Stimulated activated naive CD8-positive, alpha-beta T cell treated with anti-CD3 and anti-CD28 coated beads, Interleukin-15, amount 100 ng/mL, for 72 hours (primary cell): ENCODE measurements around the gene MID2.
"Not testable (repeated sequence)": the region's sequence is repeated elsewhere in the genome, so short reads cannot be mapped to it uniquely, and the experiment has no call there.

ENCODE experiments used
- ATAC-seq: fragments of 150-1000 bp; cut with Tn5 transposase; 2 replicates; pipeline ENCODE4 v1.10.0; 2021; ENCODE audit warnings: mild to moderate bottlenecking, moderate library complexity
- DNase-seq, 2 donors: peaks; one replicate each; pipeline ENCODE4 v3.0.0; 2021 to 2022
- H3K27ac Mint-ChIP-seq, 2 donors: one replicate each; pipeline ENCODE4 v1.8.0; 2022; ENCODE audit warnings: mild to moderate bottlenecking in 2 of 2, mixed read lengths in 2 of 2, moderate library complexity in 2 of 2
- H3K27me3 Mint-ChIP-seq: one replicate; pipeline ENCODE4 v1.8.0; 2022; ENCODE audit warnings: mixed read lengths
- H3K4me1 Mint-ChIP-seq: one replicate; pipeline ENCODE4 v1.8.0; 2022; ENCODE audit warnings: mild to moderate bottlenecking, mixed read lengths
- H3K4me3 Mint-ChIP-seq, 2 donors: one replicate each; pipeline ENCODE4 v1.8.0; 2022; ENCODE audit warnings: mild to moderate bottlenecking in 2 of 2, mixed read lengths in 2 of 2, moderate library complexity in 1 of 2
- H3K9me3 Mint-ChIP-seq, 2 donors: one replicate each; pipeline ENCODE4 v1.8.0; 2022; ENCODE audit warnings: mixed read lengths in 2 of 2

The MID2 gene

GRCh38 chrX:107829878-107830277, 4.2 kb downstream of the MID2 start:
- H3K9me3 Mint-ChIP-seq = no peaks in the 10 kb centered on the region
- H3K4me1 Mint-ChIP-seq = peaks cover 36% of the 10 kb centered on the region
- ATAC-seq (no peak), DNase-seq (no peak)
- no peak overlapping the region for H3K27ac Mint-ChIP-seq
- H3K4me3 Mint-ChIP-seq = no peak overlapping the region
- H3K27me3 Mint-ChIP-seq = no peaks in the 10 kb centered on the region

DNA sequence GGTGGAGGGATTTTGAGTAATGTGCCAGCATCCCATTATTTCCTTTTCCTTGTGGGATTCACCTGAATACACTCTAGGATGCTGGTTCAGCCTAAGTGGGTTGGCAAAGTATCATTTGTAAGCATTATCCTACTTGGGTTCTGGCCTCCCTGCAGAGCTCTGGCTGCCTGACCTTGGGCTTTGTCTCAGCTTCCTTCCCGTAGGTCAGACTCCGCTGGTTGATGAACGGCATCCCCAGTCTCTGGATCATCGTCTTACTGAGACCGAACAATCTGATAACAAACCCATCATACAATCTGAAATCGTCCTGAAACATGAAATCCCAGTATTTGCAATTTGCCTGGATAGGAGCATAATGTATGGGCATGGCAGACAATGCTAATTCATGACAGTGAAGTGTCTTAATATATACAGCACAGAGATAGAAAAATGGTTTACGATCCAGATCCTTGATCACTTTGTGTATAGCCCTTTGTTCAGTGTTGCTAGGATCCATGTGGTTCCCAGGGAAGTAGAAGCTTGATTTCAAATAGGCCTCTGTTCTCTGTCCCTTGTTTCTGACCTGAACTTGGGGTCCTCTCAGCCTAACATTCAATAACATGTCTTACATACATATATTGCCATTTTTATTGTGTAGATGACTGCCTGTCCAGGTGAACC, 5.5 kb downstream of the MID2 start:
- H3K9me3 Mint-ChIP-seq = no peaks in the 10 kb centered on the region
- ATAC-seq (no peak), DNase-seq (no peak)
- H3K27me3 Mint-ChIP-seq = no peaks in the 10 kb centered on the region
- H3K4me3 Mint-ChIP-seq = no peak overlapping the region
- H3K4me1 Mint-ChIP-seq = peaks cover 26% of the 10 kb centered on the region
- H3K27ac Mint-ChIP-seq = no peak overlapping the region

GRCh38 chrX:107834275-107835201, 8.9 kb downstream of the MID2 start:
- H3K9me3 Mint-ChIP-seq = no peaks in the 10 kb centered on the region
- no peak overlapping the region for H3K4me3 Mint-ChIP-seq
- no peak overlapping the region for H3K27ac Mint-ChIP-seq
- no peak for ATAC-seq
- no peak for DNase-seq
- H3K4me1 Mint-ChIP-seq = peaks cover 22% of the 10 kb centered on the region
- H3K27me3 Mint-ChIP-seq = peaks cover 7% of the 10 kb centered on the region

DNA sequence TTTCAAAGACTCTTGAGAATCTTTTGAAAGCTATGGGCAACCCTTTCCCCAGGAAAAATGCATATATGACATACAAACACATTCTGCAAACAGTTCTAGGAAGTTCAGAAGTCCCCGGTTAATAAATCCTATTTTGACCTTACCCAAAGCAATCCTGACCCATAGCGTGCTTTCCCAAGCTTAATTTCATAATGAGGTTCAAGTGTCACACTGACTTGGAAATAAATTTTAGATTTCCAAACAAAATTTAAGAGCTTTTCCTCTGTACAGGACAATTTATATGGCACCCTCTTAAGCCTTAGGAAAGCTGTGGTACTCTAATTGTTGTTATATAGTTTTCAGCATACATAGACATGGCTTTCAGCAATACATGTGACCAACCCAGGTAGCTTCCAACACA, 11.3 kb downstream of the MID2 start:
- Mint-ChIP-seq H3K27ac (no peak overlapping the region), H3K4me1 (peaks cover 16% of the 10 kb centered on the region), H3K27me3 (peaks cover 7% of the 10 kb centered on the region), H3K4me3 (no peak overlapping the region), H3K9me3 (no peaks in the 10 kb centered on the region)
- DNase-seq (no peak), ATAC-seq (no peak)

DNA sequence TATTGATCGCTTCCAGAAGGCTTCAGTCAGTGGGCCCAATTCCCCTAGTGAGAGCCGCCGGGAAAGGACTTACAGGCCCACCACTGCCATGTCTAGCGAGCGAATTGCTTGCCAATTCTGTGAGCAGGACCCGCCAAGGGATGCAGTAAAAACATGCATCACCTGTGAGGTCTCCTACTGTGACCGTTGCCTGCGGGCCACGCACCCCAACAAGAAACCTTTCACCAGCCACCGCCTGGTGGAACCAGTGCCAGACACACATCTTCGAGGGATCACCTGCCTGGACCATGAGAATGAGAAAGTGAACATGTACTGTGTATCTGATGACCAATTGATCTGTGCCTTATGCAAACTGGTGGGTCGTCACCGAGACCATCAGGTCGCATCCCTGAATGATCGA, 15.3 kb downstream of the MID2 start:
- peaks cover 16% of the 10 kb centered on the region for H3K4me1 Mint-ChIP-seq
- no peak for ATAC-seq
- no peak for DNase-seq
- no peaks in the 10 kb centered on the region for H3K9me3 Mint-ChIP-seq
- no peak overlapping the region for H3K4me3 Mint-ChIP-seq
- H3K27ac Mint-ChIP-seq = no peak overlapping the region
- peaks cover 7% of the 10 kb centered on the region for H3K27me3 Mint-ChIP-seq

GRCh38 chrX:107842715-107843400, 17.2 kb downstream of the MID2 start:
- no peaks in the 10 kb centered on the region for H3K27me3 Mint-ChIP-seq
- DNase-seq (no peak), ATAC-seq (no peak)
- H3K9me3 Mint-ChIP-seq = no peaks in the 10 kb centered on the region
- H3K4me3 Mint-ChIP-seq = no peak overlapping the region
- H3K27ac Mint-ChIP-seq = no peak overlapping the region
- peaks cover 8% of the 10 kb centered on the region for H3K4me1 Mint-ChIP-seq

GRCh38 chrX:107845625-107846024, 20.0 kb downstream of the MID2 start:
- Mint-ChIP-seq H3K4me1 (no peaks in the 10 kb centered on the region), H3K27ac (no peak overlapping the region), H3K9me3 (no peaks in the 10 kb centered on the region), H3K4me3 (no peak overlapping the region), H3K27me3 (no peaks in the 10 kb centered on the region)
- DNase-seq = peak in 1 of 2 donors; percentile 18
- peak; percentile 88 for ATAC-seq

DNA sequence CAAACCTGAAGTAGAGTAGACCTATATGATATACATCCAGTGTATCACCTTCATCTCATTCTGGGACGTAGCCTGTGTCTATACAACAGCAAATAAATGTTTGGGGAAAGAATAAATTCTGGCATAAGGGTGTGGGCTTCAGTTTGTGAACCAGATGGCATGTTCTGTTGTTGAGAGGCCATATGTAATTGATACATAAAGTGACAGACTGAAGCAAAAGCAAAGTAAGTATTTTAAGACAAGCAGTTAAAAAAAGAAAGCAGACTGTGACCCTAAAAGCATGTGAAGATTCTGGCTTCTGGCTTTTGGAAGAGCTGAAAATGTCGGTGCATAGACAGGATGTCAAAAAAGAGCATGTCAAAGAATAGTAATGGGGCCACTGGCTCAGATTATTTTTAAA, 22.9 kb downstream of the MID2 start:
- no peak for DNase-seq
- no peak overlapping the region for H3K27ac Mint-ChIP-seq
- H3K27me3 Mint-ChIP-seq = no peaks in the 10 kb centered on the region
- no peaks in the 10 kb centered on the region for H3K4me1 Mint-ChIP-seq
- H3K9me3 Mint-ChIP-seq = no peaks in the 10 kb centered on the region
- H3K4me3 Mint-ChIP-seq = no peak overlapping the region
- no peak for ATAC-seq

DNA sequence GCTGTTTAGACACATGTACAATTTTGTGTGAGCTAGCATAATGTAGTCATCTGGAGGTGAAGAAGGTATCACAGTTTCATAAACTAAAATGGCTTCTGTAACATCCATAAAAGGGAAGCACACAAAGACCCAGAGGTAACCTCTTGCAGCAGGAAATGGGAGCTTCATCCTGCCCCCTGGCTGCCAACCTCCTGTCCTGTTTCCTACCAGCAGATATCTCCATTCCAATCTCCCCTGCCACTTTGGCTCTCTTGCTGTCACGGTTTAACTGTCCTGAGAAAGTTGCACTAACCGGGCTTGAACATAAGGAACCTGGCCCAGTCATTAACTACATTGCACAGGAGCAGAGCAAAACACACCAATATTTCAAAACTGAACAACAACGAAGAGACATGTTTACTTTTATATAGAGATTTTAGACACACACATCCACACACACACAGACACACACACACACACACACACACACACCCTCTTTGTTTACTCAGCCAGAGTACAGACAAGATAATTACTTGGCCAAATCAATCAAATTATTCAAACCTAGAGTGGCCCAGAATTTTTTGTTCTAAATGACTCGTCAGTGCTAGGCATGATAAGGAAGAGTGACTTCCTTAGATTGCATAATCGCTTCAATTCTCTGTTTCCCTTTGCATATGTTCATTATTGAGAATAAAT, 24.2 kb downstream of the MID2 start:
- Mint-ChIP-seq H3K27me3 (no peaks in the 10 kb centered on the region), H3K27ac (peak overlapping the region; percentile 77 to 85), H3K9me3 (no peaks in the 10 kb centered on the region), H3K4me1 (no peaks in the 10 kb centered on the region), H3K4me3 (peak overlapping the region in 1 of 2 donors; percentile 29)
- DNase-seq = no peak
- peak; percentile 45 for ATAC-seq

- H3K27ac Mint-ChIP-seq = no peak overlapping the region
- H3K9me3 Mint-ChIP-seq = no peaks in the 10 kb centered on the region
- no peak for DNase-seq
- no peaks in the 10 kb centered on the region for H3K4me1 Mint-ChIP-seq
- H3K27me3 Mint-ChIP-seq = no peaks in the 10 kb centered on the region
- ATAC-seq = no peak
- H3K4me3 Mint-ChIP-seq = no peak overlapping the region
Observed at GRCh38 chrX:107850422-107850765, 24.7 kb downstream of the MID2 start.

- Mint-ChIP-seq H3K4me3 (no peak overlapping the region), H3K27me3 (no peaks in the 10 kb centered on the region), H3K27ac (no peak overlapping the region), H3K4me1 (no peaks in the 10 kb centered on the region), H3K9me3 (no peaks in the 10 kb centered on the region)
- no peak for DNase-seq
- no peak for ATAC-seq
Observed at GRCh38 chrX:107851215-107851614, 25.5 kb downstream of the MID2 start.

- H3K27ac Mint-ChIP-seq, H3K4me3 Mint-ChIP-seq, H3K27me3 Mint-ChIP-seq, ATAC-seq, H3K9me3 Mint-ChIP-seq, DNase-seq, H3K4me1 Mint-ChIP-seq: not testable (repeated sequence)
Observed at GRCh38 chrX:107851665-107852064, 26.0 kb downstream of the MID2 start.

DNA sequence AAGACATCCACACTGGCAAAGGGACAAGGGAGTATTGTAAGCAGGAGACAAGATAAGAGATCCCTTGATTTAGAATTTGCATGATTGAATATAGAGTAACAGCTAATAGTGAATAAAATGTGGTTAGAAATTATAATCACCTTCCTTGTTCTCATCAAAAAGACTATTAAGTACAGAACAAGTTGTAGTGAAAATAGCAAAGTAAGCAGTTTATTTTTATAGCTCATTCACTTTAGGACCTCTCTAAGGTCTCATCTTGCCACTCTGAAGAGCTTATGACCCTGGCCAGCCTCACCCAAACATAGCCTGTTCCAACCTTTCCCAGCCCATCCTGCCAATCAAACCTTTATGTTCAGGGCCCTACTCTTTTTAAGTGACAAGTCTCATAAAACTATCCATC, 30.6 kb downstream of the MID2 start:
- Mint-ChIP-seq H3K27me3 (no peaks in the 10 kb centered on the region), H3K27ac (no peak overlapping the region), H3K9me3 (no peaks in the 10 kb centered on the region), H3K4me1 (no peaks in the 10 kb centered on the region), H3K4me3 (no peak overlapping the region)
- DNase-seq (no peak), ATAC-seq (no peak)

GRCh38 chrX:107857041-107857440, 31.4 kb downstream of the MID2 start:
- not testable (repeated sequence) for H3K27ac Mint-ChIP-seq, H3K4me1 Mint-ChIP-seq, H3K4me3 Mint-ChIP-seq, DNase-seq, H3K27me3 Mint-ChIP-seq, ATAC-seq, H3K9me3 Mint-ChIP-seq

DNA sequence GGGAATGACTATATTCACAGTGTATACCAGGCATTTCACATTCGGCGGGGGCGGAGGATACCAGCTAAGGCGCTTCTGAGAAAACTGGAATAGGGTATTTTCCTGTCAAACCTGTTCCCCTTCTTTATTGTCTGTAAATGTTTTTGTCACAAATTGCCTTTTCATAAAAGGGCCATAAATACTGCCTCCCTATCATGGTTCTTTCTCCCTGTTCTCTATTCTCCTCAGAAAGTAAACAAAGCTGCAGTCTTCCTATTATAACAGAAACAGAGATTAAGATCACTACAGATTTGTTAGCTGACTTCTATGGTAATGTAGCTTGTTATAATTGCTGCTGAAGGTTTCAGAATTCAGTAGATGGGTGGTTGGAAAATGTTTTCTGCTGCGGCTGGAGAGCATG, 32.2 kb downstream of the MID2 start:
- Mint-ChIP-seq H3K4me3 (no peak overlapping the region), H3K27me3 (no peaks in the 10 kb centered on the region), H3K27ac (no peak overlapping the region), H3K9me3 (no peaks in the 10 kb centered on the region), H3K4me1 (no peaks in the 10 kb centered on the region)
- DNase-seq (no peak), ATAC-seq (no peak)

DNA sequence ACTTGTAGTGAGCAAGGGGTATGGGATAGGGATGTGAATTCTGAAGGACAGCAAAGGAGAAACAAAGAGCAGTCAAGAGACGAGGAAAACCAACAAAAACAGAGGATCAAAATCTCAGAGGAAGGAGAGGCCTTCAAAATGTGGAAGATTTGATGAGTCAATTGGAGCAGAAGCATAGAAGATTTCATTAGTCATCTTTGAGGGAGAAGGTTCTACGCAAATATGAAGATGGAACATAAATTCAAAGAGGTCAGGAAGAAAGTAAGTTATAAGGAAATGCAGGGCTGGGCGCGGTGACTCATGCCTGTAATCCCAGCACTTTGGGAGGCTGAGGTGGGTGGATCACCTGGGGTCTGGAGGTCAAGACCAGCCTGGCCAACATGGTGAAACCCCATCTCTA, 35.4 kb downstream of the MID2 start:
- Mint-ChIP-seq H3K4me1 (no peaks in the 10 kb centered on the region), H3K27me3 (no peaks in the 10 kb centered on the region), H3K9me3 (no peaks in the 10 kb centered on the region), H3K4me3 (no peak overlapping the region), H3K27ac (no peak overlapping the region)
- ATAC-seq (no peak), DNase-seq (no peak)
